ENCODE data around the gene MMP15. TPM values are rescaled to one million over a fixed set of nuclear protein-coding genes. Genes with fewer than 3 reads are reported as not detected.

Gene MMP15
- total RNA-seq, 6 experiments from 2014 or later = 0.82 to 4.1 (median 1.1) TPM

DNA sequence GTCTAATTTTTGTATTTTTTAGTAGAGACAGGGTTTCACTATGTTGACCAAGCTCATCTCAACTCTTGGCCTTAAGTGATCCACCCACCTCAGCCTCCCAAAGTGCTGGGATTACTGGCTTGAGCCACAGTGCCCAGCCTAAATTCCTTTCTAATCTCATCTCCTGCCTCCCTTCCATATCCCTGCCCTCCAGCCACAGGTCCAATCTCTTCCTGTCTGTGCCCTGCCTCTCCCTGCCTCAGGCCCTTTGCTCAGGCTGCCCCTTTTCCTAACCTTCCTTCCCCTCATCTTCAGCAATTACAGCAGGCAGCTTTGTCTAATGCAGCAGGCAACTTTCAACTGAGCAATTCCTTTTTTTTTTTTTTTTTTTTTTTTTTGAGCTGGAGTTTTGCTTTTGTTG lies 56.8 kb downstream of the MMP15 start:
- no peak overlapping the region for H3K27ac Mint-ChIP-seq
- H3K9me3 Mint-ChIP-seq = peaks cover under 1% of the 10 kb centered on the region; the same call in 1 of the 2 replicates

DNA sequence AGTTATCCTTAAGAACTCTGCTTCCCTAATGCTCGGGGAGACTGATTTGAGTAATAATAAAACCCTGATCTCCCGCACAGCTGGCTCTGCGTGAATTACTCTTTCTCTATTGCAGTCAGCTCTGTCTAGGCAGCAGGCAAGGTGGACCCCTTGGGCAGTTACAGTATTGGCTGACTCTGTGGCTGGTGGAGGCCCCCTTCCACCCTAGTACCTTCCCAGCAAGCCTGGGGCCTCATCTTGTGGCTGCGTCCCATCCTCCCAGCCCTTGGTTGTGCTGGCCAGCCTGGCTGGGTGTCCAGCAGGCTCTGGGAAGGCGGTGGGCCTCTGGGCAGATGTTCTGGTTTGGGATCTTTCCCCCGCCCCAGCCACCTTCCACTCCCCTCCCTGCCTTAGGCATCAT lies 59.1 kb downstream of the MMP15 start:
- Mint-ChIP-seq H3K27ac (no peak overlapping the region), H3K4me1 (ENCODE audit: low read depth) (no peaks in the 10 kb centered on the region), H3K4me3 (no peak overlapping the region), H3K36me3 (ENCODE audit: low read depth) (no peaks in the 10 kb centered on the region), H3K27me3 (ENCODE audit: insufficient read depth) (peaks cover 13% of the 10 kb centered on the region), H3K9me3 (no peaks in the 10 kb centered on the region)
- DNase-seq = no peak
- no peak for TF ChIP-seq CTCF (IDR thresholded peaks at IDR 0.05)

More for the DNA sequence above, 56.8 kb downstream of the MMP15 start:
- no peak overlapping the region for H3K4me3 Mint-ChIP-seq
- peaks cover 16% of the 10 kb centered on the region for H3K27me3 Mint-ChIP-seq (ENCODE audit: insufficient read depth)
- H3K4me1 Mint-ChIP-seq (ENCODE audit: low read depth) = no peaks in the 10 kb centered on the region
- TF ChIP-seq CTCF (IDR thresholded peaks at IDR 0.05) = no peak
- no peak for DNase-seq
- H3K36me3 Mint-ChIP-seq (ENCODE audit: low read depth) = no peaks in the 10 kb centered on the region

DNA sequence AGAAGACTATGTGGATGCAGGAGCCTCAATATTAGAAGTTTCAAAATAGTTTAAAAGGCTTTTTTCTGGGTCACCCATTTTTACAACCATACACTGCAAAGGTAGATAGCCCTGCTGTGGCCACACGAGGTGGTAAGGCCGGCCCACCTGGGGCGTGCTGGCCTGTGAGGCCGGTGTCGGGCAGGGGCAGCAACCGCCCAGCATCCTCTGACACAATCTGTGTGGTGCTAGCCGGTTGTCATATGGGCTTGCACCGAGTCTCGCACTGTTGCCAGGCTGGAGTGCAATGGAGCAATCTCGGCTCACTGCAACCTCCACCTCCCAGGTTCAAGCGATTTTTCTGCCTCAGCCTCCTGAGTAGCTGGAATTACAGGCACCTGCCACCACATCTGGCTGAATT lies 59.6 kb downstream of the MMP15 start:
- Mint-ChIP-seq H3K9me3 (no peaks in the 10 kb centered on the region), H3K27me3 (ENCODE audit: insufficient read depth) (peaks cover 13% of the 10 kb centered on the region), H3K36me3 (ENCODE audit: low read depth) (no peaks in the 10 kb centered on the region), H3K4me1 (ENCODE audit: low read depth) (no peaks in the 10 kb centered on the region), H3K27ac (no peak overlapping the region), H3K4me3 (no peak overlapping the region)
- TF ChIP-seq CTCF (IDR thresholded peaks at IDR 0.05) = no peak
- DNase-seq = no peak

- Mint-ChIP-seq H3K4me1 (ENCODE audit: low read depth) (no peaks in the 10 kb centered on the region), H3K9me3 (no peaks in the 10 kb centered on the region), H3K27me3 (ENCODE audit: insufficient read depth) (peaks cover 13% of the 10 kb centered on the region), H3K36me3 (ENCODE audit: low read depth) (no peaks in the 10 kb centered on the region), H3K27ac (no peak overlapping the region), H3K4me3 (no peak overlapping the region)
- no peak for TF ChIP-seq CTCF (IDR thresholded peaks at IDR 0.05)
- no peak for DNase-seq
Measured at GRCh38 chr16:58085584-58086251, 60.2 kb downstream of the MMP15 start.

- no peak for DNase-seq
Measured at GRCh38 chr16:58086381-58087208, 61.0 kb downstream of the MMP15 start.

More at GRCh38 chr16:58086381-58087208, 61.0 kb downstream of the MMP15 start:
- TF ChIP-seq CTCF (IDR thresholded peaks at IDR 0.05) = no peak
- no peaks in the 10 kb centered on the region for H3K9me3 Mint-ChIP-seq
- H3K36me3 Mint-ChIP-seq (ENCODE audit: low read depth) = no peaks in the 10 kb centered on the region
- H3K4me1 Mint-ChIP-seq (ENCODE audit: low read depth) = no peaks in the 10 kb centered on the region
- H3K27ac Mint-ChIP-seq = no peak overlapping the region
- H3K27me3 Mint-ChIP-seq (ENCODE audit: insufficient read depth) = peaks cover 13% of the 10 kb centered on the region
- no peak overlapping the region for H3K4me3 Mint-ChIP-seq
